ENCODE measurements around the gene SFRP2. TPM values are rescaled to one million over a fixed set of nuclear protein-coding genes. Genes with fewer than 3 reads are reported as not detected.

SFRP2 gene
- total and polyA plus RNA-seq, 2 donors from 2014 or later = 4.1 TPM; not detected in 1

DNA sequence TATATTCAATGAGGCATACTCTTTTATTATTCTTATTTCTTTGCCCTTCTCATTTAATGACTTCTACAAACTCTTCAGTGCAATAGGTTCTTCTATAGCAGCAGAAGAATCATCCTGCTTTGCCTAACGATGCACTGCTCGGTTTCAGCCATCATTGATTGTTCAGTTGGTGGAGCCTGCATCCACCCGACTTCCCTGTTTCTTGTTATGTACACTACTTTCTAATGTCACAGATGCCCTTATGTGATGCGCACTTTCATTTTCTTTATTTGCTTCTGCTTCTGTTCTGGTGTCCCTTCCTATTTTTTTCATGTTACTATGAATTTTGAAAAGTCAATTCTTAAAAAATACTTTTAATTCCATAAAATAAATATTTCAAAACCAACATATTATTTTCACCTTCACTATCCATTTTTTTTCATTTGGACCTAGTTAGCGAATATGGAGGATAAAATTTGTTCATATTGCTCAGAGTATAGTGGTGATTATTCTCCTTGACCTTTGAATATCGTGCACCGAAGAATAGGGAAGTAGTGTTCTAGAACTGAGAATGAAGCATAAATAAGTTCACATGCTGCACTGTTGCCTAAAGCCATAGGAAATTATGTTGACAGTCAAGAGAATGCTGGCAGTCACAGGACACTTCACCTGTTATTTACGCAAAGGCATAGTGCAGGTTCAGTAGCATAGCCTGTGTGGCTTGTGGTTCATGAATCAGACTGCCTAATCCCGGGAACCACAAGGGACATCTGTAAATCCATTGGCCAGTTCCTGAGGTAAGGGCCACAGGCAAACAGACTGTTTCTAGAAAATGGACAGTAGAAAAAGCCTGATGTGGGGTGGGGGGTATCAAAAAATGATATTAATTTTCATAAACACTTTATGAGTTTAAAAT, 21.3 kb upstream of the SFRP2 start:
- FAIRE-seq = no peak
- Histone ChIP-seq H3K4me3 (ENCODE audit: low read length in 3 of 3) (no peak overlapping the region), H3K27me3 (ENCODE audit: control insufficient read depth, insufficient read depth, low read length) (no peaks in the 10 kb centered on the region), H3K36me3 (ENCODE audit: control insufficient read depth in 2 of 3, insufficient read depth in 3 of 3, low read length in 3 of 3) (no peaks in the 10 kb centered on the region), H3K9ac (ENCODE audit: low read length in 3 of 3) (no peak overlapping the region), H3K27ac (ENCODE audit: low read depth in 2 of 2, low read length in 2 of 2) (no peak overlapping the region), H3K4me1 (ENCODE audit: control insufficient read depth in 2 of 3, insufficient read depth in 2 of 3, low read depth in 1 of 3, low read length in 3 of 3) (no peaks in the 10 kb centered on the region), H3K9me3 (ENCODE audit: control insufficient read depth in 2 of 3, insufficient read depth in 1 of 3, low read length in 3 of 3) (no peaks in the 10 kb centered on the region)
- TF ChIP-seq, protein P1, sequence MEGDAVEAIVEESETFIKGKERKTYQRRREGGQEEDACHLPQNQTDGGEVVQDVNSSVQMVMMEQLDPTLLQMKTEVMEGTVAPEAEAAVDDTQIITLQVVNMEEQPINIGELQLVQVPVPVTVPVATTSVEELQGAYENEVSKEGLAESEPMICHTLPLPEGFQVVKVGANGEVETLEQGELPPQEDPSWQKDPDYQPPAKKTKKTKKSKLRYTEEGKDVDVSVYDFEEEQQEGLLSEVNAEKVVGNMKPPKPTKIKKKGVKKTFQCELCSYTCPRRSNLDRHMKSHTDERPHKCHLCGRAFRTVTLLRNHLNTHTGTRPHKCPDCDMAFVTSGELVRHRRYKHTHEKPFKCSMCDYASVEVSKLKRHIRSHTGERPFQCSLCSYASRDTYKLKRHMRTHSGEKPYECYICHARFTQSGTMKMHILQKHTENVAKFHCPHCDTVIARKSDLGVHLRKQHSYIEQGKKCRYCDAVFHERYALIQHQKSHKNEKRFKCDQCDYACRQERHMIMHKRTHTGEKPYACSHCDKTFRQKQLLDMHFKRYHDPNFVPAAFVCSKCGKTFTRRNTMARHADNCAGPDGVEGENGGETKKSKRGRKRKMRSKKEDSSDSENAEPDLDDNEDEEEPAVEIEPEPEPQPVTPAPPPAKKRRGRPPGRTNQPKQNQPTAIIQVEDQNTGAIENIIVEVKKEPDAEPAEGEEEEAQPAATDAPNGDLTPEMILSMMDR (IDR thresholded peaks at IDR 0.05; ENCODE audit: borderline replicate concordance, extremely low read depth, insufficient read depth) = no peak
- DNase-seq = no peak
- intact Hi-C loops (cut with DNase I) = no loop called here

DNA sequence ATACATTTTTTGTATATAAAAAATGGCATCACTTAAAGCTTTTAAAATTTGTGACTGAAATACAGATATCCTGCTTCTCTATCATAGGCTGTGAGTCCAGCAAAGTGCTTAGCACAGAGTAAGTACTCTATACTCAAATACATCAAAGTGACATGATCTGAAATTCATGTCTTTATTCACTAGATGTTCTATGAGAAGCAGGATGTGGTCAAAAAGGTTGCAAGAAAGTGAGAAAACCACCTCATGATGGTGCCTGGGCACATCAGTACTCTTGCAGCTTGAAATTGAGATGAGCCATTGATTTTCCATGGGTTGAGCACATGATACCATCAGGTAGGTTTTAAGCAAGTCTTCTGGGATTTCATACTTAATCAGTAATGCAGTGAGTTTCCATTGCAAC, 20.4 kb upstream of the SFRP2 start:
- FAIRE-seq (no peak), DNase-seq (no peak)
- Histone ChIP-seq H3K9me3 (ENCODE audit: control insufficient read depth in 2 of 3, insufficient read depth in 1 of 3, low read length in 3 of 3) (no peaks in the 10 kb centered on the region), H3K9ac (ENCODE audit: low read length in 3 of 3) (no peak overlapping the region), H3K4me3 (ENCODE audit: low read length in 3 of 3) (no peak overlapping the region), H3K27me3 (ENCODE audit: control insufficient read depth, insufficient read depth, low read length) (no peaks in the 10 kb centered on the region), H3K27ac (ENCODE audit: low read depth in 2 of 2, low read length in 2 of 2) (no peak overlapping the region), H3K4me1 (ENCODE audit: control insufficient read depth in 2 of 3, insufficient read depth in 2 of 3, low read depth in 1 of 3, low read length in 3 of 3) (no peaks in the 10 kb centered on the region), H3K36me3 (ENCODE audit: control insufficient read depth in 2 of 3, insufficient read depth in 3 of 3, low read length in 3 of 3) (no peaks in the 10 kb centered on the region)
- intact Hi-C loops (cut with DNase I) = no loop called here
- TF ChIP-seq, protein P1 (IDR thresholded peaks at IDR 0.05; ENCODE audit: borderline replicate concordance, extremely low read depth, insufficient read depth) = no peak

DNA sequence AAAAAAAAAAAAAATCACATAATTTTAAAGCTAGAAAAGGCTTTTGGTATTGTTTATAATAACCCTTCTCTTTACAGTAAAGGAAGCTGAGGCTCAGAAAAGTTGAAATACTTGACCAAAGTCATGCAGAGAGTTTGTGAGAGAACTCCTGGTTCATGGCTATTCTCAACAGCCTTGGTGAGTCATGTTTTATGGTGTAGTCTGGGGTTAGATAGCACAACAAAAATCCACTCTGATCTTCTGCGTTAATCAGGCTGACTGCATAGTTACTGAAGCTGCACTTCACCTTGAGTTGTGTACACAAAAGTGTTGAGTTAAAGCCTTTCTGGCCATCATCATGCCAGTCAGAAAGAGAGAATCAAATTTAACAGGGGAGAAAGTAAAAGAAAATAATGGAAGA, 19.3 kb upstream of the SFRP2 start:
- DNase-seq (no peak), FAIRE-seq (no peak)
- H3K4me1 ChIP-seq (ENCODE audit: control insufficient read depth in 2 of 3, insufficient read depth in 2 of 3, low read depth in 1 of 3, low read length in 3 of 3) = no peaks in the 10 kb centered on the region
- H3K27ac ChIP-seq (ENCODE audit: low read depth in 2 of 2, low read length in 2 of 2) = no peak overlapping the region
- no peaks in the 10 kb centered on the region for H3K9me3 ChIP-seq (ENCODE audit: control insufficient read depth in 2 of 3, insufficient read depth in 1 of 3, low read length in 3 of 3)
- TF ChIP-seq, protein P1 (IDR thresholded peaks at IDR 0.05; ENCODE audit: borderline replicate concordance, extremely low read depth, insufficient read depth) = no peak
- no peak overlapping the region for H3K9ac ChIP-seq (ENCODE audit: low read length in 3 of 3)
- H3K27me3 ChIP-seq (ENCODE audit: control insufficient read depth, insufficient read depth, low read length) = no peaks in the 10 kb centered on the region
- no peak overlapping the region for H3K4me3 ChIP-seq (ENCODE audit: low read length in 3 of 3)
- no peaks in the 10 kb centered on the region for H3K36me3 ChIP-seq (ENCODE audit: control insufficient read depth in 2 of 3, insufficient read depth in 3 of 3, low read length in 3 of 3)
- intact Hi-C loops (cut with DNase I) = no loop called here

Data from kidney (tissue), 14 donors.